Smooth muscle cell (in vitro differentiated cells): Measurements from ENCODE around the gene NACC2. TPM values are rescaled to one million over a fixed set of nuclear protein-coding genes. Genes with fewer than 3 reads are reported as not detected.
A peak's percentile ranks its signal among the peaks of the same experiment; 100 is the strongest.

Experiments used
- DNase-seq: peaks from one replicate; lab custom pipeline; 2025; ENCODE audit not compliant: unreplicated experiment; lab: John Stamatoyannopoulos, UW
- H2AFZ ChIP-seq: fragments of 200-600 bp; sonication (generic); 2 replicates; pipeline ENCODE4 v1.6.0; 2016; ENCODE audit warnings: antibody characterized with exemption, low read depth, mild to moderate bottlenecking
- H3F3A ChIP-seq: fragments of 200-600 bp; sonication (generic); 2 replicates; pipeline ENCODE4 v1.6.0; 2017; ENCODE audit warnings: antibody characterized with exemption, low read depth
- H3K27ac ChIP-seq: fragments of 200-600 bp; sonication (generic); 2 replicates; pipeline ENCODE4 v1.5.1; 2016; ENCODE audit warnings: low read depth, mild to moderate bottlenecking
- H3K27me3 ChIP-seq: fragments of 200-600 bp; sonication (generic); 2 replicates; pipeline ENCODE4 v1.6.1; 2016; ENCODE audit warnings: low read depth, mild to moderate bottlenecking
- H3K36me3 ChIP-seq: fragments of 200-600 bp; sonication (generic); 2 replicates; pipeline ENCODE4 v1.5.1; 2016; ENCODE audit warnings: low read depth
- H3K4me1 ChIP-seq: fragments of 200-600 bp; sonication (generic); 2 replicates; pipeline ENCODE4 v1.5.1; 2016; ENCODE audit warnings: low read depth
- H3K4me2 ChIP-seq: fragments of 200-600 bp; sonication (generic); 2 replicates; pipeline ENCODE4 v1.6.0; 2016; ENCODE audit warnings: mild to moderate bottlenecking
- H3K4me3 ChIP-seq: fragments of 200-600 bp; sonication (generic); 2 replicates; pipeline ENCODE4 v1.5.1; 2016; ENCODE audit warnings: mild to moderate bottlenecking
- H3K79me2 ChIP-seq: fragments of 200-600 bp; sonication (generic); 2 replicates; pipeline ENCODE4 v1.6.0; 2016; ENCODE audit warnings: low read depth, mild to moderate bottlenecking
- H3K9ac ChIP-seq: fragments of 200-600 bp; sonication (generic); 2 replicates; pipeline ENCODE4 v1.6.0; 2016; ENCODE audit warnings: low read depth
- H3K9me3 ChIP-seq: fragments of 200-600 bp; sonication (generic); replicated peaks from 2 replicates; pipeline ENCODE4 v1.5.1; 2016; ENCODE audit warnings: low read depth
- H4K20me1 ChIP-seq: fragments of 200-600 bp; sonication (generic); 2 replicates; pipeline ENCODE4 v1.6.0; 2016; ENCODE audit warnings: low read depth
- CTCF ChIP-seq: fragments of 200-600 bp; sonication (generic); IDR thresholded peaks from 2 replicates; pipeline ENCODE4 v1.5.1; 2017; ENCODE audit warnings: borderline replicate concordance, mild to moderate bottlenecking, antibody characterized with exemption; ENCODE audit not compliant: insufficient read depth, poor library complexity, severe bottlenecking
- WGBS: methylation state at CpG from one replicate; pipeline ENCODE4 v1.1.7; 2016; ENCODE audit warnings: low lambda C conversion rate; 5-methylcytosine and 5-hydroxymethylcytosine counted together
- polyA plus RNA-seq: library from polyadenylated mRNA; unstranded; fragments of >200 nt; fragmentation: Nextera tagmentation; extraction: Ambion mirVana; gene quantifications from 2 replicates; pipeline ENCODE4 v1.2.1, GENCODE V29; 2016
- total RNA-seq: library from RNA; depleted of rRNA; stranded (reverse); fragments of >200 nt; gene quantifications from 2 replicates; pipeline ENCODE4 v1.2.3, GENCODE V29; 2014

NACC2 gene
- total and polyA plus RNA-seq, 2 experiments from 2014 or later: 6.7 to 8.8 TPM

GRCh38 chr9:135985459-135985774, 109.7 kb downstream of the NACC2 start:
- Histone ChIP-seq H3K79me2 (no peaks in the 10 kb centered on the region), H3K9ac (no peak overlapping the region), H3K4me1 (peaks cover 9% of the 10 kb centered on the region), H3K9me3 (no peaks in the 10 kb centered on the region), H2AFZ (no peak overlapping the region), H3K4me3 (no peak overlapping the region), H3K27ac (no peak overlapping the region), H3K27me3 (no peaks in the 10 kb centered on the region), H3K4me2 (peak overlapping the region; percentile 66), H3F3A (peaks cover 5% of the 10 kb centered on the region), H3K36me3 (no peaks in the 10 kb centered on the region), H4K20me1 (no peaks in the 10 kb centered on the region)
- WGBS: 94% methylated on average over 14 of the region's 14 CpGs
- no peak for TF ChIP-seq CTCF
- no peak for DNase-seq

- Histone ChIP-seq H3K27me3 (no peaks in the 10 kb centered on the region), H3K27ac (no peak overlapping the region), H4K20me1 (no peaks in the 10 kb centered on the region), H3K4me3 (no peak overlapping the region), H3K36me3 (no peaks in the 10 kb centered on the region), H3K9me3 (no peaks in the 10 kb centered on the region), H2AFZ (no peak overlapping the region), H3K4me2 (peak overlapping the region; percentile 66), H3F3A (peaks cover 5% of the 10 kb centered on the region), H3K9ac (no peak overlapping the region), H3K4me1 (no peaks in the 10 kb centered on the region), H3K79me2 (no peaks in the 10 kb centered on the region)
- no peak for TF ChIP-seq CTCF
- 58% methylated on average over 19 of the region's 22 CpGs for WGBS
- DNase-seq: no peak
Measured at GRCh38 chr9:135984072-135984710, 110.9 kb downstream of the NACC2 start.

- no peak for DNase-seq
- peaks cover 5% of the 10 kb centered on the region for H3F3A ChIP-seq
- no peak overlapping the region for H3K9ac ChIP-seq
- no peaks in the 10 kb centered on the region for H3K36me3 ChIP-seq
- peak overlapping the region; percentile 39 for H3K4me2 ChIP-seq
- H4K20me1 ChIP-seq: no peaks in the 10 kb centered on the region
- H2AFZ ChIP-seq: no peak overlapping the region
- TF ChIP-seq CTCF: no peak
- no peak overlapping the region for H3K4me3 ChIP-seq
- WGBS: 58% methylated on average over 26 of the region's 26 CpGs
- H3K27ac ChIP-seq: no peak overlapping the region
- H3K27me3 ChIP-seq: no peaks in the 10 kb centered on the region
- H3K9me3 ChIP-seq: no peaks in the 10 kb centered on the region
- no peaks in the 10 kb centered on the region for H3K4me1 ChIP-seq
- no peaks in the 10 kb centered on the region for H3K79me2 ChIP-seq
Measured at GRCh38 chr9:135983208-135984071, 111.6 kb downstream of the NACC2 start.
